Right renal cortex interstitium (tissue), 3 donors: Measurements from ENCODE around the gene TINCR. TPM values are rescaled to one million over a fixed set of nuclear protein-coding genes. Genes with fewer than 3 reads are reported as not detected.

Source experiments
- DNase-seq, 3 donors: peaks; one replicate each; pipeline ENCODE4 v3.0.0-alpha.2; 2013; ENCODE audit warnings: low read depth in 3 of 3, low spot score in 2 of 3
- polyA plus RNA-seq, 3 donors: library from polyadenylated mRNA; unstranded; fragments of 120-200 nt; gene quantifications; one replicate each; pipeline ENCODE4 v1.2.1, GENCODE V29; 2013; ENCODE audit not compliant: insufficient read length in 3 of 3

The TINCR gene
- polyA plus RNA-seq, 3 donors = 0.10 to 0.82 (median 0.38) TPM

- DNase-seq = no peak
Measured at GRCh38 chr19:5520501-5520900, 47.3 kb downstream of the TINCR start.

GRCh38 chr19:5519076-5519475 is 48.7 kb downstream of the TINCR start:
- DNase-seq = no peak

GRCh38 chr19:5515737-5516136 is 52.0 kb downstream of the TINCR start:
- DNase-seq = no peak

- DNase-seq = no peak
Measured at GRCh38 chr19:5514001-5514400, 53.8 kb downstream of the TINCR start.

GRCh38 chr19:5512715-5513114 is 55.0 kb downstream of the TINCR start:
- DNase-seq = no peak

Other genes with a start within 250 kb of the TINCR start
- 10 to 100 TPM; 42.1 to 50.6 (median 45.8) TPM for gene PTPRS, start 227.1 kb downstream of the TINCR start, polyA plus RNA-seq
- not detected for gene ZNRF4, start 112.5 kb downstream of the TINCR start, polyA plus RNA-seq
- gene SAFB2, start 54.8 kb upstream of the TINCR start, polyA plus RNA-seq = 10 to 100 TPM; 60.0 to 84.7 (median 64.6) TPM
- gene SAFB, start 55.1 kb upstream of the TINCR start, polyA plus RNA-seq = 100 to 1,000 TPM; 128 to 150 (median 134) TPM
- gene MICOS13, start 112.6 kb upstream of the TINCR start, polyA plus RNA-seq = 10 to 100 TPM; 26.2 to 35.6 (median 27.7) TPM
- gene HSD11B1L, start 113.1 kb upstream of the TINCR start, polyA plus RNA-seq = 10 to 100 TPM in 1 of 3 donors, 1 to 10 TPM in 2; 6.8 to 10.2 (median 8.0) TPM
- gene RPL36, start 122.3 kb upstream of the TINCR start, polyA plus RNA-seq = 100 to 1,000 TPM; 492 to 592 (median 586) TPM
- gene LONP1, start 152.2 kb upstream of the TINCR start, polyA plus RNA-seq = 10 to 100 TPM; 46.5 to 50.4 (median 47.9) TPM
- not detected for gene CATSPERD, start 152.7 kb upstream of the TINCR start, polyA plus RNA-seq
- 1 to 10 TPM; 1.2 to 1.8 (median 1.3) TPM for gene PRR22, start 216.8 kb upstream of the TINCR start, polyA plus RNA-seq
- gene DUS3L, start 223.2 kb upstream of the TINCR start, polyA plus RNA-seq = 10 to 100 TPM; 18.4 to 22.1 (median 20.9) TPM
- 1 to 10 TPM; 1.8 to 2.2 (median 2.0) TPM for gene NRTN, start 237.1 kb upstream of the TINCR start, polyA plus RNA-seq